Activated T-helper 17 cell treated with anti-CD3 and anti-CD28 coated beads, Interleukin-2, amount 50 U/mL, for 72 hours (primary cell): ENCODE data around the gene FEM1B. TPM values are rescaled to one million over a fixed set of nuclear protein-coding genes. Genes with fewer than 3 reads are reported as not detected.

Experiments
- ATAC-seq: fragments of 150-1000 bp; cut with Tn5 transposase; replicated peaks from 2 replicates; pipeline ENCODE4 v1.10.0; 2021; ENCODE audit warnings: mild to moderate bottlenecking, moderate library complexity
- H3K27ac Mint-ChIP-seq: one replicate; pipeline ENCODE4 v1.8.0; 2022; ENCODE audit warnings: mixed read lengths
- H3K27me3 Mint-ChIP-seq: one replicate; pipeline ENCODE4 v1.8.0; 2022; ENCODE audit warnings: mixed read lengths
- H3K36me3 Mint-ChIP-seq: one replicate; pipeline ENCODE4 v1.8.0; 2022; ENCODE audit warnings: low read depth, mild to moderate bottlenecking, mixed read lengths
- H3K4me1 Mint-ChIP-seq: one replicate; pipeline ENCODE4 v1.8.0; 2022; ENCODE audit warnings: mixed read lengths
- H3K4me3 Mint-ChIP-seq: one replicate; pipeline ENCODE4 v1.8.0; 2022; ENCODE audit warnings: mild to moderate bottlenecking, mixed read lengths
- H3K9me3 Mint-ChIP-seq: one replicate; pipeline ENCODE4 v1.8.0; 2022; ENCODE audit warnings: mixed read lengths
- total RNA-seq, 2 donors: library from RNA; stranded (reverse); gene quantifications; one replicate each; pipeline ENCODE4 v1.2.3, GENCODE V29; 2022

The FEM1B gene
- total RNA-seq, 2 donors from 2014 or later, result 35.1 to 43.6 TPM

DNA sequence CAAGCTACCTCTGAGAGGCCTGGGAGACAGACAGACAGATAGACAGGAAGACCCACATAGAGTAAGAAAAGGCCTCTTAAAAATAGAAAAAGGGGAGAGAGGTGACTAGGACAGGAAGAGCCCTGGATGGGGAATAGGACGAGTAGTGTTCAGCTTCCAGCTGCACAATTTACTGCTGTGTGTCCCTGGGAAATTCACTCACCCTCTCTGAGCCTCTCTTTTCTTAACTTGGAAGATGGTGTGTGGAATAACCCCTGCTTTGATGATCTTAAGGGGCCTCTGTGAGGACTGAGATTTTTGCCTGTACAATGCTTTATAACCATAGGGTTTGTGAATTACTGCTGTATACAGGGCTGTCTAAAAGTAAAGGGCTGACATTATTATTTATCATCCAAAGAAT, 37.5 kb downstream of the FEM1B start:
- Mint-ChIP-seq H3K9me3 (no peaks in the 10 kb centered on the region), H3K27me3 (no peaks in the 10 kb centered on the region), H3K27ac (no peak overlapping the region), H3K36me3 (no peaks in the 10 kb centered on the region), H3K4me3 (no peak overlapping the region), H3K4me1 (no peaks in the 10 kb centered on the region)
- no peak for ATAC-seq

DNA sequence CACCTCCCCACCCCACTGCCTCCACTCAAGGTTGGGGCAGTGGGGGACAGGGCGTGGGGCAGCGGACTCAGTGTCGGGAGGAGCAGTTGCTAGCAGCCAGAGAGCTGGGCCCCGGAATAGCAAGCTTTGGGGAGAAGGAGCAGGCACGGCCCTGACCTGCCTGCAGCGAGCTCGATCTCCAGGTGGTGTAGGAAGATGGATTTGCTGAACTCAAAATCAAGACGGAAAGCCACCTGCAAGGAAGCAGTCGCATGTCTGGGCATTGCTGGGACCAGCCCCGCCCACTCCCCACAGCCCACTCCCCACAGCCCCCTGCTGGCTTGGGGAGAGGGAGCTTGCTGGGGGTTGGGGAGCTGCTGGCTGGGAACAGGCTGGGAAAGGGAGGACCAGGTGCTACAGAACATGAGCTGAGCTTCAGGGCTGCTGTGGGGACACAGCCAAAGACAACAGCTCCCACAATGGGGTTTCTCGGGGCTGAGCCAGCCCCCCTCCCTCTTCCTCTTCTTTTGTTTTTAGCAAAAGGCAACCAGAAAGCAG, 38.0 kb downstream of the FEM1B start:
- ATAC-seq, result no peak
- Mint-ChIP-seq H3K27me3 (no peaks in the 10 kb centered on the region), H3K36me3 (no peaks in the 10 kb centered on the region), H3K9me3 (no peaks in the 10 kb centered on the region), H3K4me1 (no peaks in the 10 kb centered on the region), H3K27ac (no peak overlapping the region), H3K4me3 (no peak overlapping the region)

DNA sequence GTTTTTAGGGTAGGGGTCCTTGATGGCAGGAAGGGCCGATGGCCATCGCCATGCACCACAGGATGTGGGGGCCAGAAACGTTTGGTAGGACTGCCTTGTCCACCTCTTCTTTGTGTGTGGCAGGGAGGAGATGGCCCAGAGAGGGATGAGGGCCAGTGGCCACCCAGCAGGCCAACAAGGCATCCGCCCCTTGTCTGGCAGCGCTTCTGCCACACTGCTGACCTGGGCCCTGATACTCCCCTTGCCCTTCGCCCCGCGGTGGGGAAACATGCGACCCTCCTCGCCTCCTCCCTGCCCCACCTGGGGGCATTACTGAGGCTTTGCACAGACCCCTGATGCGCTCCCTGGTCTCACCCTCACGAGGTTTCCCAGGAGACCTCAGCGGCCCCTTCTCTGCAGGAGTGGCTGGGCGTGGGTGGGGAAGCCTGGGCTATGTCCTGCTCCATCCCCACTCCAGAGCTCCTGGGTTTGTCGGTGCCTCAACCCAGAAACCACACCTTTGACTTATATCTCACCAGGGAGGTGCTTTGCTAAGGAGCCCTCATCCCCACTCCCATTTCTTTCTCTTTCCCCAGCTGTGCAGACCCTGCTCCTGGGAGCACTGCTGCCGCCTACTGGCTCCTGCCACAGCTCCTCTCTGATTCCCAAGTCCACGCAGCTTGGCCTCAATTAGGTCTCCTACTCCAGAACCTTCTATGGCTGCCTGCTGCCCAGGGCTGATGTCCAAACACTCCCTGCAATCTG, 38.7 kb downstream of the FEM1B start:
- H3K4me1 Mint-ChIP-seq, result no peaks in the 10 kb centered on the region
- H3K4me3 Mint-ChIP-seq, result no peak overlapping the region
- H3K36me3 Mint-ChIP-seq, result no peaks in the 10 kb centered on the region
- H3K27ac Mint-ChIP-seq, result no peak overlapping the region
- H3K27me3 Mint-ChIP-seq, result no peaks in the 10 kb centered on the region
- H3K9me3 Mint-ChIP-seq, result no peaks in the 10 kb centered on the region
- ATAC-seq, result no peak

DNA sequence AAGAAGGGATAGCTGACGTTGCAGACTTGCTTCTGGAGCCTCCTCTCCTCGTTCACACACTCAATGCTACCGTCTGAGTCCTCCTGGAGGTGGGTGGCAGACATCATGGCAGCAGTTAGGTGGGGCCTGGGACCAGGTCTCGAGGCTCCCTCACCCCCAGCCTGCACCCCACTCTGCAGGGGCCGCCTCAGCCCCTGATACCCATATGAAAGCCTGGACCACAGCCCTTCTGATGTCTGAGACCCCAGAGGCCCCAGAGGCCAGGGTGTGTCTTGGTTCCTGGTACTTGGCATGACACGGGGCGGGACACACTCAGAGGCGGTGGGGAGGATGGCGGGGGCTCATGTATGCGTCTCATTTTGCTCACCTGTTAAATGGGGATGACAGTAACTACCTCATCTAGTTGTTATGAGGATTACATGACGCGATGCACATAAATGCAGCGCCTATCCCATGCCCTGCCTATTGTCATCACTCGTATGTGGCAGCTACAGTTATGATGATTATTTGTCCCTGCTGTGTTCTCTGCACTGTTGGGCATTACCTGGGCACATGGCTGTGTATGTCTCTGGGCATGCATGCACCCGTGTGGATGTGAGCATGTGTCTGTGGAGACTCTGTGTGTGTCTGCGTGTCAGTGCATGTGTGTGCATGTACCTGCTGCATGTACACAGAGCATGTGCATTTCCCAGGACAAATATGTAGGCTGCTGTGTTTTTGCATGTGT, 39.9 kb downstream of the FEM1B start:
- no peak overlapping the region for H3K27ac Mint-ChIP-seq
- no peaks in the 10 kb centered on the region for H3K9me3 Mint-ChIP-seq
- no peak for ATAC-seq
- H3K27me3 Mint-ChIP-seq, result no peaks in the 10 kb centered on the region
- no peak overlapping the region for H3K4me3 Mint-ChIP-seq
- no peaks in the 10 kb centered on the region for H3K4me1 Mint-ChIP-seq
- H3K36me3 Mint-ChIP-seq, result no peaks in the 10 kb centered on the region

DNA sequence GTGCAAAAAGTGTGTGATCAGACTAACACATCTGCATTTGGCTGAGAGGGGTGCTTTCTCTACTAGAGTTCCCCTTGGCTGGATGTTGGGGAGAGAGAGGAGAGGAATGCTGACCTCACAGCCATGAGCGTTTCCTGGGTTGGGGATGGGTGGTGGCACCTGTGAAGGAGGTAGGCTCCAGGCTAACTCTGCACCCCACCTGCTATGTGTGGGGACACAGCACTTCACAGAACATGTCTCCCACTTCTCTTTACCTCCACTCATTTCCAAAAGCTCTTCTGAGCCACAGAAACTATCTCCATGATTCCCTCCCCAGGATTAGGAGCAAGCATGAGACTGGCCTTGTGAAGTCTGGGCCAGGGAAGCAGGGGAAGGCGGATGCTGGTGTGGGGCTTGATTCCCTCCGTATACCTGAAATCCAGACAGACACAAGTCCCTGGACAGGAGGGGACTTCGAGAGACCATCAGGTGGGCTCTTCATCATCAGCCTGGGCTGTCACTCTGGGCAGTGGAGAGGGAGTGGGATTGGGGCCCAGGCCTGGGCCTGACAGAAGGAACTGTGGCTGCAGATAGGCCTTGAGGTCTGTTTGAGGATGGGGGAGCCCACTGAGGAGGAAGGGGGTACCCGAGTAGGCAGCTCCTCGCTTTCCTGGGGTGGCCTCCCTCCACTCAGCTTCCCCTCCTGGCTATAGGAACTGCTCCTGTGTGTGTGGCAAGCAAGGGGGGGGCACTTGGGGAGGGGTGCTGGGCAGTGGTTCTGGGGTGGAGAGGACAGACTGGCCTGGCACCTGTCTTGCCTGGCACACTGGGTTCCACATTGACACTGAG, 40.7 kb downstream of the FEM1B start:
- no peak overlapping the region for H3K4me3 Mint-ChIP-seq
- H3K36me3 Mint-ChIP-seq, result no peaks in the 10 kb centered on the region
- H3K4me1 Mint-ChIP-seq, result no peaks in the 10 kb centered on the region
- no peaks in the 10 kb centered on the region for H3K9me3 Mint-ChIP-seq
- H3K27ac Mint-ChIP-seq, result no peak overlapping the region
- no peak for ATAC-seq
- H3K27me3 Mint-ChIP-seq, result no peaks in the 10 kb centered on the region

DNA sequence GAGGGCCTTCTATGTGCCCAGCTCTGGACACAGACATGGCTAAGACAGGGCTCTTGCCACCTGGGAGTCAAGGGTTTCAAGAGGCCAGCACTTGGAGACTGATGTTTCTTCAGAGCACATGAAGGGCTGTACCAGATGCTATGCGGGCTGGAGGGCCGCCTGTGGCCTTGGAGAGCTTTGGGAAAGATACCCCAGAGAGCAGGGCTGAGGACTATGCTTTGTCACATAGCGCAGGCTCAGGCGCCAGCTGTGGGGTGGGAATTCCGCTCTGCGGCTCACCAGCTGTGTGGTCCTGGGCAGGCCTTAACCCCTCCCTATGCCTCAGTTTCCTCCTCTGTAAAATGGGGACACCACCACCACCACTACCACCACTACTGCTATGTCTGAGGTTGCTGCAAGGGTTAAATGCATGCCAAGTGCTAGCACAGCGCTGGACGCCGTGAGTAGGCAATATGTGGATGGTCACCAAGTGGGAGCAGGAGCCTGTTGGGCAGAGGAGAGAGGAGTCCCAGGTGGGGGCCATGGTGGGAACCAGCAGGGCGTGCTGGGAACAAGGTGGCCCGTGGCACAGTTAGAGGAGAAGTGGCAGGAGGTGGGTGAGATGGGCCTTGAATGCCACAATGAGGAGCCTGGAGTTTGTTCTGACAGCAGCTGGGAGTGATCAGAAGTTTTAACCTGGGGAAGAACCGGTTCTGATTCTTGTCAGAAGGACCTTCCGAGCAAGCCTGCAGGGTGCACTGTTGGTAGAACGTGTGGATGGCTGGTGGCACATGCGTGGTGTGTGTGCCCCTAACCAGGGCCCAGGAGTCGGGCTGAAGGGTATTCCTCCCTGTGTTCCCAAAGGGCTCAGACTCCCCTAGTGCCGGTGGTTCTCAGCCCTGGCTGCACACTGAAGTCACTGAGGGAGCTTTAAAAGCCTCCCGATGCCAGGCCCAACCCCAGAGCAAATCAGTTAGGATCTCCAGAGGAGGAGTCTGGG, 41.7 kb downstream of the FEM1B start:
- Mint-ChIP-seq H3K4me3 (no peak overlapping the region), H3K27ac (no peak overlapping the region), H3K4me1 (no peaks in the 10 kb centered on the region), H3K9me3 (no peaks in the 10 kb centered on the region), H3K36me3 (no peaks in the 10 kb centered on the region), H3K27me3 (peaks cover 3% of the 10 kb centered on the region)
- no peak for ATAC-seq

DNA sequence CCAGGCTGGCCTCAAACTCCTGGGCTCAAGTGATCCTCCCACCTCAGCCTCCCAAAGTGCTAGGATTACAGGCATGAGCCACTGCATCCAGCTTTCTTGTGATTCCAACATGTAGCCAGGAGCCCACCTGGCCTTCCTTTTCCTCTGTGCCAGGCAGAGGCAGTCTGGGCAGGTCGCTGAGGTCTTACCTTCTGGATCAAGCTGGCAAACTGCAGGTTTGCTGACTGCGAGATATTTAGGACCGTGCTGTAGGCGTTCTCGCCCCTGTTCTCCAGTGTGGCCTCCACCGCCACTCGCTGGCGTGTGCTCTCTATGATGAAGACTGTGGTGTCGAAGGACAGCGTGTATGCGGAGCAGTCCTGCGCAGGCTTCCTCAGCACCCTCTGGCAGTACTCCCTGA, 42.5 kb downstream of the FEM1B start:
- Mint-ChIP-seq H3K36me3 (no peaks in the 10 kb centered on the region), H3K27me3 (peaks cover 3% of the 10 kb centered on the region), H3K9me3 (no peaks in the 10 kb centered on the region), H3K27ac (no peak overlapping the region), H3K4me1 (no peaks in the 10 kb centered on the region), H3K4me3 (no peak overlapping the region)
- ATAC-seq, result no peak

DNA sequence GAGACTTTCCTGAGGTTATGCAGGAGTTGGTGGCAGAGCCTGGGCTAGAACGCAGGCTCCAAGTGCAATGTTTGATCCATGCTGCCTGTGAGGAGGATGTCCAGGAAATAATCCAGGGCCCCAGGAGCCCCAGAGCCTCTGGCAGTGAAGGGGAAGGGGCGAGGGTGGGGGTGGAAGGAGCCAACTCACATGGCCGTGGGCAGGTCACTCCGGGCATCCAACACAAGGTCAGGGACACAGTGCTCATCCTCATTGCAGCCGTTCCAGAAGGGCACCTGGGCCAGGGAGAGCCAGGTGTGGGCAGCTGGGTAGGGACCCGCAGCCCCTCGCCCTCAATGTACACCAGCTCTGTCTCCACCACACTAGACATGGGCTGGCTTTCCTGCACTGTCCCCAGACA, 43.7 kb downstream of the FEM1B start:
- H3K9me3 Mint-ChIP-seq, result no peaks in the 10 kb centered on the region
- no peak overlapping the region for H3K27ac Mint-ChIP-seq
- H3K36me3 Mint-ChIP-seq, result no peaks in the 10 kb centered on the region
- no peak overlapping the region for H3K4me3 Mint-ChIP-seq
- H3K4me1 Mint-ChIP-seq, result peaks cover 3% of the 10 kb centered on the region
- H3K27me3 Mint-ChIP-seq, result peaks cover 3% of the 10 kb centered on the region
- no peak for ATAC-seq

DNA sequence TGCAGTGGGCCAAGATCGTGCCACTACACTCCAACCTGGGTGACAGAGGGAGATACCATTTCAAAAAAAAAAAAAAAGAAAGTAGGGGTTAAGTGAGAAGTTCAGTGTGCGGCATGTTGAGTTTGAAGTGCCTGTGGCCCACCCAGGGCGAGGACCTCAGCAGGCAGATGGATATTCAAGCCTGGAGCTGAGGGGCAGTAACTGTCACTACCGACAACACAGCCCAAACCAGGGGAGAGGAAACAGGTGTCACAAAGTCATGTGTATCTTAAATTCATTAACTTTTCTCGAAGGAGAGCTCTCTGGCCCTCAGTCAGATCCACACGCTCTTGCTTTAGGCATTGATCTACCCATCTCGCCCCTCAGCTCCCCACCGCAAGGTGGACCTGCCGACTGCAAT, 45.3 kb downstream of the FEM1B start:
- Mint-ChIP-seq H3K4me1 (peaks cover 13% of the 10 kb centered on the region), H3K36me3 (no peaks in the 10 kb centered on the region), H3K9me3 (no peaks in the 10 kb centered on the region), H3K4me3 (no peak overlapping the region), H3K27me3 (peaks cover 5% of the 10 kb centered on the region), H3K27ac (peak overlapping the region; percentile 31)
- no peak for ATAC-seq

DNA sequence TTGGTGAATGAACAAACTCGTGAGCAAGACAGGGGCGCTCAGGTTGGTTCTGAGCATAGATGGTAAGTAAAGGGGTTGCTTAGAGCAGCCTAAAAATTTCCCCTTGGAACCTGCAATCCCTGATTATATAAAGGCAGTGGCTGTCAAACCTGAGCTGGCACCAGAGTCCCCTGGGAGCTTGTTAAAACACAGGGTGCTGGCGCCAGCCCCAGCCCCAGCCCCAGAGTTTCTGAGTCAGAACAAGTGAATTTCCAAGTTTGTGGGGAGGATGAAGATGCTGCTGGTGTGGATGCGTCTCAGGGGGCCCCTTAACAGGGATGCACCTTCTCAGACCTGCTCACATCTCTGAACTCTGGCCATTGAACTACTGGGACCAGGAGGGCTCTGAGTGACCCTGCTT, 48.2 kb downstream of the FEM1B start:
- ATAC-seq, result no peak
- peaks cover 17% of the 10 kb centered on the region for H3K4me1 Mint-ChIP-seq
- no peak overlapping the region for H3K4me3 Mint-ChIP-seq
- no peaks in the 10 kb centered on the region for H3K9me3 Mint-ChIP-seq
- H3K27ac Mint-ChIP-seq, result no peak overlapping the region
- no peaks in the 10 kb centered on the region for H3K36me3 Mint-ChIP-seq
- H3K27me3 Mint-ChIP-seq, result peaks cover 5% of the 10 kb centered on the region

DNA sequence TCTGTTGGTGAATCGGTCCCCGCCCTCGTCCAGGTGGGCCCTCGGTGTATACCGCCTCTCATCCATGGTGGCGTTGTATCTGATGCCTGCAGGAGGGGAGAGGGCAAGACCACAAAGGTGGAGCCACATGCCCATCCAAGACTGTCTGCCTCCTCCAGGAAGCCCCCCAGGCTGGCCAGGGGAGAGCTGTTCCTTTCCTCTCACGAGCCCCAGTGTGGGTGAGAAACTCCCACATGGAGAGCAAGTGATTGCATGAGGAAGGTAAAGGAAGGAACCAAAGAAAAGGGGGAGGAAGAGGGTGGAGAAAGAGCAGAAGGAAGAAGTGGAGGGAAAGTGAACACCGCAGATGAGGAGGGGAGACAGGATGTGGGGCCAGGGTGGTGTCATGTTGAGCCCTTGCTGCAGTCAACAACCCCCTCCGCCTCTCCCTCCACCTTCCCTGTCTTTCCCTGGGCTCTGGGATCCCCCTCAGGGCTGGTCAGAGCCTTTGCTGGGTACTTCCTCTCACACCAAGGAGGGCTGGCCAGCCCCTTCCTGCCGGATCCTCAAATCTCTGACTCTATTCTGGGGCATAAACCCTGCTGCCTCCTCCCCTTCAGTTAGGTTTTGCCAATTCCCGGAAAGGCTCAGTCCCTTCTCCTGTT, 49.3 kb downstream of the FEM1B start:
- Mint-ChIP-seq H3K4me1 (peaks cover 17% of the 10 kb centered on the region), H3K4me3 (peak overlapping the region; percentile 42), H3K27ac (peak overlapping the region; percentile 80), H3K36me3 (no peaks in the 10 kb centered on the region), H3K9me3 (no peaks in the 10 kb centered on the region), H3K27me3 (peaks cover 5% of the 10 kb centered on the region)
- ATAC-seq, result peak; percentile 38

DNA sequence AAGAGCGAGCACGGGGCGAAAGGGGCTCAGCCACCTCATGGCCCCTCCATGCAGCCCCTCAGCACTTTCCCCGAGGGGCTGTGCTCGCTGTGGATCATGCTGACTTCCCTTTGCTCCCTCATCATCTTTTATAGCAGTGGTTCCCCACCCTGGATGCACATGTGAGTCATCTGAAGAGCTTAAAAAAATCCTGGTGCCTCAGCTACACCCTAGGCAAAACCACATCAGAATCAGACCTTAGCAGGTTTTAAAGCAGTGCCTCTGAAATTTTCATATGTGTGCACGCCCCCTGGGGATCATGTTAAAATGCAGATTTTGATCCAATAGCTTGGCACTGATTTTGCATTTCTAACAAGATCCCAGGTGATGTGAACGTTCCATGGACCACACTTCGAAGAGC, 50.9 kb downstream of the FEM1B start:
- peak overlapping the region; percentile 42 for H3K4me3 Mint-ChIP-seq

DNA sequence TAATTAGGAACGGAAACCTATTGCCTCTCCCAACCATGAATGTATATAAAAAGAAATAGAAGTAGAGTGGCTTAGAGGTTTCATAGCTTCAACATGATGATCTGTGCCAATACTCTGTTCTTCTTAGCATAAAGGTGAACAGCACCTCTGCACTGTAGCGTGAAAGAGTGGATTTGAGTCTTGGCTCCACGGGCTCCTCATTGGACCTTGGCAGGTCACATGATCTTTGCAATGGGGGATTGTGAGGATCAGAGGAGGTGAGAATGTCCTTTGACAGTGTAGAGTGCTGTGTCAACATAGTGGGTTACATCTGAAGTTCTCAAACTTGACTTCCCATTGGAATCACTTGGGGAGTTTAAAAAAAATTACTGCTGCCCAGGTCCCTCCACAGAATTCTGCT, 51.4 kb downstream of the FEM1B start:
- Mint-ChIP-seq H3K4me3 (no peak overlapping the region), H3K9me3 (no peaks in the 10 kb centered on the region), H3K27me3 (peaks cover 7% of the 10 kb centered on the region), H3K36me3 (no peaks in the 10 kb centered on the region), H3K4me1 (peaks cover 17% of the 10 kb centered on the region), H3K27ac (no peak overlapping the region)
- ATAC-seq, result no peak

More for the DNA sequence above, 50.9 kb downstream of the FEM1B start:
- peaks cover 17% of the 10 kb centered on the region for H3K4me1 Mint-ChIP-seq
- H3K27me3 Mint-ChIP-seq, result peaks cover 10% of the 10 kb centered on the region
- H3K27ac Mint-ChIP-seq, result peak overlapping the region; percentile 80
- no peaks in the 10 kb centered on the region for H3K9me3 Mint-ChIP-seq
- peak; percentile 44 for ATAC-seq
- no peaks in the 10 kb centered on the region for H3K36me3 Mint-ChIP-seq
